ENCODE data around the gene FRMD5. TPM values are rescaled to one million over a fixed set of nuclear protein-coding genes. Genes with fewer than 3 reads are reported as not detected.
A peak's percentile ranks its signal among the peaks of the same experiment; 100 is the strongest.
"Not testable (repeated sequence)": the region's sequence is repeated elsewhere in the genome, so short reads cannot be mapped to it uniquely, and the experiment has no call there.

FRMD5 gene
- total RNA-seq, 1 experiment from 2014 or later = 14.3 TPM

GRCh38 chr15:43826029-43826507 lies 369.0 kb downstream of the FRMD5 start:
- no peak for DNase-seq (ENCODE audit: low read depth, low spot score)
- in situ Hi-C loops (cut with HindIII; ENCODE audit: low pct_unique_long_range_greater_than_20kb, low sequenced_read_pairs) = no loop called here

GRCh38 chr15:43825305-43825704 lies 369.8 kb downstream of the FRMD5 start:
- DNase-seq (ENCODE audit: low read depth, low spot score); in situ Hi-C loops (cut with HindIII; ENCODE audit: low pct_unique_long_range_greater_than_20kb, low sequenced_read_pairs): not testable (repeated sequence)

GRCh38 chr15:43824302-43825246 lies 370.5 kb downstream of the FRMD5 start, which contains the start of gene MFAP1:
Gene MFAP1, minus strand, starts transcription at chr15:43824690. Its CDS starts 121 bp downstream, at chr15:43824569.
- in situ Hi-C loops (cut with HindIII; ENCODE audit: low pct_unique_long_range_greater_than_20kb, low sequenced_read_pairs) = no loop called here
- DNase-seq (ENCODE audit: low read depth, low spot score) = peak; percentile 97

GRCh38 chr15:43821505-43821904 lies 373.6 kb downstream of the FRMD5 start:
- no peak for DNase-seq (ENCODE audit: low read depth, low spot score)
- in situ Hi-C loops (cut with HindIII; ENCODE audit: low pct_unique_long_range_greater_than_20kb, low sequenced_read_pairs) = no loop called here

Small RNA genes within 50 kb of the gene (small RNA-seq; reads per million reads assigned to genes)
- 0 reads per million in 2 experiments for gene RF00019

Other genes starting within 250 kb of the FRMD5 start
- gene GOLM2, start 93.4 kb upstream of the FRMD5 start, total RNA-seq (2014; rRNA removed; shearing (Covaris generic)) = 64.1 and 64.5 TPM in 2 replicates
- gene CTDSPL2, start 232.4 kb upstream of the FRMD5 start, total RNA-seq (2014; rRNA removed; shearing (Covaris generic)) = 56.2 and 56.6 TPM in 2 replicates

All from SK-MEL-5 (cell line).